Putamen (tissue), 1 donor: ENCODE results near the gene EME2.

ENCODE experiments used
- DNase-seq: peaks from one replicate; pipeline ENCODE4 v3.0.0-alpha.2; 2016; ENCODE audit warnings: low spot score

EME2 gene

DNA sequence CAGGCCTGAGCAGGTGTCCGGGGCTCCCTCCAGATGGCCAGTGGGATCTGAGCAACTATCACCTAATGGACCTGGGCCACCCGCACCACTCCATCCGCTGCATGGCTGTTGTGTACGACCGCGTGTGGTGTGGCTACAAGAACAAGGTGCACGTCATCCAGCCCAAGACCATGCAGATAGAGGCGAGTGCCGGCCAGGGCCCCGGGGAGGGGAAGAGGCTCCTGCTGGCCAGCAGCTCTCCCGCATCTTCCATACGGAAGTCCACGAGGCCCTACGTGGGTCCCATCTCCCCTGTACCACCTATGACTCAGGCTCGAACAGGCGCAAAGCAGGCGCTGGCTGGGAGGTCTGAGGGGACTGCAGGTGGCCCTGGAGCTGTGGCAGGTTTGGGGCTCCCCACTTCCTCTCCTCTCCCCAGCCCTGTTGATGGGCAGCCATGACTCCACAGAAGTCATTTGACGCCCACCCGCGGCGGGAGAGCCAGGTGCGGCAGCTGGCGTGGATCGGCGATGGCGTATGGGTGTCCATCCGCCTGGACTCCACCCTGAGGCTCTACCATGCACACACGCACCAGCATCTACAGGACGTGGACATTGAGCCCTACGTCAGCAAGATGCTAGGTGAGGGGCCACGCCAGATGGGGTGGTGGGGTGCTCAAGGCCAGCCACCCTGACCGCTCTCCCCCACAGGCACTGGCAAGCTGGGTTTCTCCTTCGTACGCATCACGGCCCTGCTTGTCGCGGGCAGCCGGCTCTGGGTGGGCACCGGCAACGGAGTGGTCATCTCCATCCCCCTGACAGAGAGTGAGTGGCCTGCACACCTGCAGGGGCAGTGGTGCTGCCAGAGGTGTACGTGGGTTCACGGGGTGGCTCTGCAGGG lies 5.3 kb upstream of the EME2 start:
- no peak for DNase-seq

DNA sequence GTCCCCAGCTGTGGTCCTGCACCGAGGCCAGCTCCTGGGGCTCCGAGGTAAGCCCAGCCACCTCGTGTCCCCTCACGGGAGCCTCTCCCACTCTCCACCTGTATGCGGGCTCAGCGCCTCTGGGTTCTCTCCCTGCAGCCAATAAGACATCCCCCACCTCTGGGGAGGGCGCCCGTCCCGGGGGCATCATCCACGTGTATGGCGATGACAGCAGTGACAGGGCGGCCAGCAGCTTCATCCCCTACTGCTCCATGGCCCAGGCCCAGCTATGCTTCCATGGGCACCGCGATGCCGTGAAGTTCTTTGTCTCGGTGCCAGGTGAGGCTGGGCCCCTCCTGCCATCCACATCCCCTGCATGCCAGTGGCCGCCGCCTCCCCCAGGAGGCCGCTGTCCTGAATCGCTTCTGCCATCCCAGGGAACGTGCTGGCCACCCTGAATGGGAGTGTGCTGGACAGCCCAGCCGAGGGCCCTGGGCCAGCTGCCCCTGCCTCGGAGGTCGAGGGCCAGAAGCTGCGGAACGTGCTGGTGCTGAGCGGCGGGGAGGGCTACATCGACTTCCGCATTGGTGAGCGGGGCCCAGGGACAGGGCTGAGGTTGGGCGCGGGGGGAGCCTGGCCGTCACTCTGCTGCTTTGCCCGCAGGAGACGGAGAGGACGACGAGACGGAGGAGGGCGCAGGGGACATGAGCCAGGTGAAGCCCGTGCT lies 4.4 kb upstream of the EME2 start:
- DNase-seq = no peak

DNA sequence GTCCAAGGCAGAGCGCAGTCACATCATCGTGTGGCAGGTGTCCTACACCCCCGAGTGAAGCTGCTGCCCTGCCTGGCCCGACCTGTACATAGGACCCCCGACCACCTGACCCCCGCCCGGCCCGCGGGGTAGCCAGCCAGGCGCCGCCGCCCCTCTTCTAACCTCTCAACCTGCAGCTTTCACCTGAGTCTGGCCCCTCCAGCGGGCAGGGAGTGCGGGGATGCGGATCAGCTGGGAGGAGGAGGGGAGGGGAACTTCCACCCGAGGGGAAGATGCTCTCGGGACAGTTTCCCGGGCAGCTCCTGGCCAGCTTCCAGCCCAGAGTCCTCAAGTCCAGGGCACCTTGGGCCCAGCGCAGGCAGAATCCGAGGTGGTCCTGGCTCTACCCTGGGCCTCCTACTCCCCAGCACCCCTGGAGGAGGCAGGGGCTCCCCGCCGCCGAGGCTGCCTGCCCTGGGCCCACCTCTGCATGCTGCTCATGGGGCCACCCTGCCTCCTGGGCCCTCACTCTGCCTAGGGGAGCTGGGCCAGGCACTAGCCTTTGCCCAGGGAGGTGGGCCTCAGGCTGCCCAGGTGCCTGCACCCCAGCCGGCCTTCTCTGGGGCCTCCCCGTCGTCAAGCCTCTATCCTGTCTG lies 3.7 kb upstream of the EME2 start:
- DNase-seq = no peak

DNA sequence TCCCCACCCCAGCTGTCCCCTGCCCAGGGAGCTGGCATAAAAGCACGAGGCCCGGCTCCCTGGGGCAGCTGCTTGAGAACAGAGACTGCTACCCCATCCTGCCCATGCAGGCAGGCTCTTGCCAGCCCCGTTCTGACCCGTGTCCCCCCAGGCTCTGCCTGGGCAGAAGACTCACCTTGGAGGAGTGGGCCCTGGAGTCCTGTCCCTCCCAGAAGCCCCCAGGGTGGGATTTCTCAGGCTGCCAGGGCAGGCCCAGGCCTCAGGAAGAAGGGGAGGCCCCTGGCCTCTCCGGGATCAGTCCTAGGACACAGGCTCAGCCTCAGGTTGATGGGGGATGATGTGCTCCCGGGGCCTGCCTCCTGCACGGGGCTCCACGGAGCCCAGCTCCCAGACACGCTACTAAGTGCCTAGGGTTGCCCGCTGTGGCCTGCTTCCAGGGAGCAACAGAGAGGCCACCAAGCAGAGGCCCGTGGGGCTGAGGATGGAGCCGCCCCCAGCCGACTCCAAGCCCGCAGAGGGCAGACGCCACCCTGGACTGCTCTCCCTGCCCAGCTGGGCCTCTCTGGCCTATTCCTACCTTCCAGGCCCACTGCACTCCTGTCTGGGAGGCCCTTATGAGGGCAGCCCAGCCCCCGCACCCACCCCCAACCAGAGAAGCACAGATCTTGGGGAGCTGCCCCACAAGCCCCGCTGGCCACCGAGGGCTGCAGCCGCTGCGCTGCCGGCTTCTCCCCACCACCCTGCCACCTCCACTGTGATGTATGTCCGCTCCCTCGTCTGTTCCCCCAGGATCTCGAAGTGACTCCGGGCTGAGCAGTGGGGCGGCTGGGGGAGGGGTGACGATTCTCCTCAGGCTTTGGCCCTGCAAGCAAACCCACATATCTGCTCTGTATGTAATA lies 3.0 kb upstream of the EME2 start:
- DNase-seq = no peak

DNA sequence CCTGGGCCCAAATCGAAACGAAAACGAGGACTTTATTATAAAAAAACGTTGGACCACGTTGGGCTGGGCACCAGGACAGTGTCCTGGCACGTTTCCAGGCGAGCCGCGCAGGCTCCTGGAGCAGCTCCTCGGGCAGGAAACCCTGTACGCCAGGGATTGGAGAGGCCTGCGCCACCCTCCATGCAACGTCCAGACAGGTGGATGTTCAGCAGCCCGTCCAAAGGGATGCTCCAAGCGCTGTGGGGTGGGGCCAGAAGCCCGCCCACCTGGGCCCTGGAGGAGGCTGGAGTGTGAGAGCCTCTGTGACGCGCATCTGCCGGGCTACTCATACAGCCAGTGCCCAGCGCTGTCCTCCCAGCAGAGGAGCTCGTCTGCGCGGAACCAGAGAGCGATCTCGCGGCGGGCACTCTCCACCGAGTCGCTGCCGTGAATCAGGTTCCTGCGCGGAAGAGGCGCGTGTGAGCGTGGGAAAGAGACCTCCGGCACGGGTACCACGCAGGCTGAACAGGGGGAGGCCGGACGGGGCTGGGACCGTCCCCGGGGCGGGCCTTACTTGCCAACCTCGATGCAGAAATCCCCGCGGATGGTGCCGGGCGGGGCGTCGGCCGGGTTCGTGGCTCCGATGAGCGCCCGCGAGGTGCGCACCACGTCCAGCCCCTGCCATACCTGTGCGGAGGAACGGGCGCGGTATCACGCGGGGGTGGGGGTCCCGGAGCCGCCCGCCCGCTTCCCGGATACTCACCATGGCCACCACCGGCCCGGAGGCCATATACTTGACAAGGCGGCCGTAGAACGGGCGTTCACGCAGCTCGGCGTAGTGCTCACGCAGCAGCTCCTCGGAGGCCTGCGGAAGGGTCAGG lies 2.1 kb upstream of the EME2 start:
- no peak for DNase-seq

DNA sequence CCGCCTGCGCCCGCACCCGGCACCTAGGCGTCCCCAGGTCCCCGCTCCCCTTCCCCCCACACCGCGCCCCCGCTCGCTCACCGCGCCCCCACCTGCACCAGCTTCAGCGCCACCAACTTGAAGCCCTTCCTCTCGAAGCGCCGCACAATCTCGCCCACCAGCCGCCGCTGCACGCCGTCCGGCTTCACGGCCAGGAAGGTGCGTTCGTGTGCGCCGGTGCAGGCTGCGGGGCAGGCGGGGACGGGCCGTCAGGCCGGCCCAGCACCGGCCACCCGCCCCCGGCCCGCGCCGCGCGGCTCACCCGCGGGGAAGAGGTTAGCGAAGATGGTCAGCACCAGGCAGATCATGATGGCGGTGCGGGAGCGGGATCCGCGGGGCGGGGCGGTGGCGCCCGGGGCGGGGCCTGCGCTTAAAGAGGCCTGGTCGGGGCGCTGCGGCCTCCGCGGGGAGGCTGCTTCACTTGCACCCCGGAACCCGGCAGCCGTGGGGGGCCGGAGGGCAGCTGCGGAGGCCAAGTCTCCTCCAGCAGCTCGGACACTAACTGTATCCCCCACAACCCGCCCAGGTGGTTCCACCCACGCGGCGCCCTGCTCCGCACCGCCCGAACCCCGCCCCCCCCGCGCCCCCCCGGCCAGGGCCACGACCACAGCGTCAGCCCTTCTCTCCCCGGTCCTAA lies 1.3 kb upstream of the EME2 start, which contains the start of gene NME3:
NME3 (minus strand) TSS at position 356 of the 676 bp plus-strand sequence; CDS start at position 347, 9 bp downstream.
- peak; percentile 71 for DNase-seq

DNA sequence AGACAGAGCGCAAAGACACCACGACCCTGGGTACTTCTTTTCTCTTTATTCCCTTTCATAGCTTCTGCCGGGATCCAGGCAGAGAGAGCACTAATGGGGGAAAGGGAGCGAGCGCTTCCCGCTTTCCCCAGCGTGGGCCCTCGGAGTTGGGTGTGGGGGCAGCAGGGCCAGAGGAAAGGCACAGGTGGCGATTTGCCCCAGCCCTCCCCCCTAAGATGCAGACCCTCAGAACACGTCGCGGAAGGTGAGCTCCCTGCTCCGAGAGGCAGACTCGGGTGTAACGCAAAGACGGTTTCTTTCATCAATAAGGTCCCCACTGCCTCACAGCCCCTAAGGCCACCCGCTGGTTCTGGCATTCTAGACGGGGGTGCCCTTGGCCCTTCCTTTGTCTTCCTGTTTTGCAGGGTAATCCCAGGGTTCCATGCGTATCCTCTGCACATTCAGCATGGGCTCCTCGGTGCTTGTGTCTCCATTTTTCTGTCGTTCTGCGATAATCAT lies 697 bp upstream of the EME2 start:
- DNase-seq = no peak

DNA sequence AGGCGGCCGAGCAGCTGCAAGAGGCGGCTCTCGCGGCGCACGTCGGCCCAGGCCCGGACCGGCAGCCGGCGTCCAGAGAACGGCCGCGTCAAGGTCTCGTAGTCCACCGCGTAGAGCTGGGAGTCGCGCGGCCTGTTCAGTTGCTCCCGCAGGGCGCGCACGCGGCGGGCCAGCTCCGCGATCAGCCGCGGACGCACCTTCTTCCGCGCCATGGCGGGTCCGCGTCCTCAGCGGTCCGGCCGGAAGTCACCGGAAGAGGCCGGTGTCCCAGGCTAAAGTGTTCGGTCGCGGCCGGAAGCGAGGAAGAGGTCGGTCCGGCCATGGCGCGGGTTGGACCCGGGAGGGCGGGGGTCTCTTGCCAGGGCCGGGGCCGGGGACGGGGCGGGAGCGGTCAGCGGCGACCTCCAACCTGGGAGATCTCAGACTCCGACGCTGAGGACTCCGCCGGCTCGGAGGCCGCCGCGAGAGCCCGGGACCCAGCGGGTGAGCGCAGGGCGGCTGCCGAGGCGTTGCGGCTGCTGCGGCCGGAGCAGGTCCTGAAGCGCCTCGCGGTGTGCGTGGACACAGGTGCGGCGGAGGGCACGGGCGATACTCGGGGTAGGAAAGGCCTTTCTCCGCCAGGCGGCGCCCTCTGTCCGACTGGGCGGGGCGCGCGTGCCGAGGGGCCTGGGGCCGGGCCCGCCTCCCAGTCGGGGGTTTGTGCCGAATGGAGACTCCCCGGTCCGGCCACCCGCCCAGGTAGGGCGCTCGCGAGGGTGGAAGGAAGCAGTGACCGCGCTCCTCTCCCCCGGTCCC lies 495 bp downstream of the EME2 start, which contains the start of gene MRPS34:
MRPS34 (minus strand) TSS at position 227 of the 795 bp plus-strand sequence; CDS start at position 212, 15 bp downstream.
- DNase-seq = peak; percentile 83

DNA sequence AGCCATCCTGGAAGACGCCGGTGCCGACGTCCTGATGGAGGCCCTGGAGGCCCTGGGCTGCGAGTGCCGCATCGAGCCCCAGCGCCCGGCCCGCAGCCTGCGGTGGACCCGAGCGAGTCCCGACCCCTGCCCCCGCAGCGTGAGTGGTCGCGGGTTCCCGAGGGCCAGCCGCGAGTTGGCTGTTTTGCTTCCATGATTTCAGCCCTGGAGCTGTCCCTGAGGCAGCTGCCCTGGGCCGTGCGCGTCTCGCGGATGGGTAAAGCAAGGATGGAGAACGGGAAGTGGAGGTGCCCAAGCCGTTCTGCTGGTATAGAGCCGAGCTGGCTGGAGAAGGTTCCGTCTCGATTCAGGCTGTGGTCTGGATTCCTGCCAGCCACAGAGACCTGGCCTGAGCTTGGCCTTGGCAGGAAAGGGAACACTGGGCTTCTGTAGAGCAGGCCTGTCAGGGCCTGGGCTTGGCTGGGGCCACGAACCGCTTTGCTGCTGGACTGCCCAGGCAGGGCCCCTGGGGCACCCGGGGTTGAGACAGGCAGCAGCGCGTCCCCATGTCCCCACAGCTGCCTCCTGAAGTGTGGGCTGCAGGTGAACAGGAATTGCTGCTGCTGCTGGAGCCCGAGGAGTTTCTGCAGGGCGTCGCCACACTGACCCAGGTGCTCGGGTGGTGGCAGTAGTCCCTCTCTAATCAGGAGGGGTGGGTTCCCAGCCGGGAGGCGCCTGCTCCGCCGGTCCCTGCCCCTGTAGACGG lies 1.3 kb downstream of the EME2 start:
- DNase-seq = no peak

DNA sequence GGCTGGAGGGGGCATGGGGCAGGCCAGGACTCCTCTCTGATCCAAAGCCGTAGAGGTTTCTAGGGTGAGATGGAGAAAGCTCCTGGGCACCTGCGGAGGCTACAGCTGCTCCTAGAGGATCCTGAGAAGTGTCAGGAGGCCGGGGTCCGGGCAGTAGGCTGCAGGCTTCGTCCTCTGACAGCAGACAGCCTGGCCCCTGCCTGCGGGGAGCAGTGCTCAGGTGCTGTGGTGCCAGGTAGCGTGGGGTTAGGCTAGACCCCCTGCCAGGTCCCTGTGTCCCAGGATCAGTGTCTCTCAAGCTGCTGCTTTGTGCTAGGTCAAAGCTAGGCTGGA lies 1.8 kb downstream of the EME2 start:
- no peak for DNase-seq

DNA sequence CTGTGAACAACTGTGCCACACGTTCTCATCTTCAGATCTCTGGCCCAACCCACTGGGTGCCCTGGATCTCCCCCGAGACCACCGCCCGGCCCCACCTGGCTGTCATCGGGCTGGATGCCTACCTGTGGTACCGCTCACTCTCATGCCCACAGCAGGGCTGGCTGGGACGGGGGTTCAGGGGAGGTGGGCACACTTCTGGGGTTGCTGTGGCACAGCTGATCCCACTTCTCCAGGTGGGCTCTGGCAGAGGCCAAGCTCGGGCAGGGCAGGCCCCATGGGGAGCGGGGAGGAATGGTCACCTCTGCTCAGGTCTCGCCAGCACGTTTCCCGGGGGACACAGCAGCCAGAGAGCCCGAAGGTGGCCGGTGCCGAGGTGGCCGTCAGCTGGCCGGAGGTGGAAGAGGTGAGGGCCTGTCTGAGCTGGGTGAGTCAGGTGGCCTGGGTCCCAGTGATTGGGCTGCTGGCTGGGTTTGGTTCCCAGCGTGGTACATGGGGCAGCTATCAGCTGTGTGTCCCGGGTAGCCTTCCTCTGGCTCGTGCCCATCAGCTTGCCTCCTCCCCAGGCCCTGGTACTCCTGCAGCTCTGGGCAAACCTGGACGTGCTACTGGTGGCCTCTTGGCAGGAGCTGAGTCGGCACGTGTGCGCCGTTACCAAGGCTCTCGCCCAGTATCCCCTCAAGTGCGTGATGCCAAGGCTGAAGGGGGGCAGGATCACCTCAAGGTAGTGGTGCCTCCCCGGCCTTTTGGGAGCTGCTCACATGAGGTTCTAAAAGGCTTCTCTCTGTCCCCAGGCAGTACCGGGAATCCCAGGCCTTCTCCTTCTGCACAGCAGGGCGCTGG lies 2.6 kb downstream of the EME2 start:
- DNase-seq = no peak

DNA sequence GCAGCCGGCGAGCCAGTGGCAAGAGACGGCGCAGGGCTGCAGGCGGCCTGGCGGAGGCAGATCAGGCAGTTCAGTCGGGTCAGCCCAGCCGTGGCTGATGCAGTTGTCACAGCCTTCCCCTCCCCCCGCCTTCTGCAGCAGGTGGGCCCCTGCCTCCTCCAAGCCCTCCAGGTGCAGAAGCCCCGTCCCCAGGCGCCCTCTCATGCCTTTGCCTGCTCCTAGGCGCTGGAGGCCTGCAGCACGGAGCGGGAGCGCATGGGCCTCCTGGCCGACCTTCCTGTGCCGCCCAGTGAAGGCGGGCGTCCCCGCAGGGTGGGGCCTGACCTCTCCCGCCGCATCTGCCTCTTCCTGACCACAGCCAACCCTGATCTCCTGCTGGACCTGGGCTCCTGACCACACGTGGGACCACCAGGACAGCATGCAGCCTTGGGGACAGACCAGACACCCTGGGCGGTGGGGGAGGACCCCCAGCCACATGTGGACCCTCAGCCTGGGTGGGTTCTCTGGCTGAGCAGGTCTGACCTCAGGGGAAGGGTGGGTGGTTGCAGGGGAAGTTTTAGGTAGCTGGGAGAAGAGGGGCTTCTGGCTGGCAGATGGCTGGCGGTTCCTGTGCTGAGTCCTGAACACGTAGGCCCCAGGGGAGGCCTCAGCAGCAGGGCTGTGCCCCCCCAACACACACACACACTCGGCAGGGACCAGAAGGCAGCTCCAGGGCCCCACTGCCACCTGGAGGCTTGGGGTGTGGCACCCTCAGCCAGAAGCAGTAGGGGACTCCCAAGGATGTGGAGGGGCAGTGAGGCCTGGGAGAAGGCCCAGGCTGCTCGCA lies 3.4 kb downstream of the EME2 start:
- no peak for DNase-seq

DNA sequence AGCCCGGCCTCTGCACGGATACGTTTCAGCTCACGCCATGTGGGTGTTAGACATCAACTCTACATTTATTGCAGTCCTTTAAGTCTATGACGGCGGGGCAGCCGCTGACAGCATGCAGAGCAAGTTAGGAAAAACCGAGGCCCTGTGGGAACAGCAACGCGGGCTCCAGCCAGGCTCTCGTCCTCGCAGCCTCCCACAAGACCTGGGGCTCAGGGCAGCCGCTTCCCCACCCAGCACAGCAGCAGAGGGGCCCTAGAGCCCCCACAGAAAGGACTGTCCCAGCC lies 4.0 kb downstream of the EME2 start:
- DNase-seq = no peak

DNA sequence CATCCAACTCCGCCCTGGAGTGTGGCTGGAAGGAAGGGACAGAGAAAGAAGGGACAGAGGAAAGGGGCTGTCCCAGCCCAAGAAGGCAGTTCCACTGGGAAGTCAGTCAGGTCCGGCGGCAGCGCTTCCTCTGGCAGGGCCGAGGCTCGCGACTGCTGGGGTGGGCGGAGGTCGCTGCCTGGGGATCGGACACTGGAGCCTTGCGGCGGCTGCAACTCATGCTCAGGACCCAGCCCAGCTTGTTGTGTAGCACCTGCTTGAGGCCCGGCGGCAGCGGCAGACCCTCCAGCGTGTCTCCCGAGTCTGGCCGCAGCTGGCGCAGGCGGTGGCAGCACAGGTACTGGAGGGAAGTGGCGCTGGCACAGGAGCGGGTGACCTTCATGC lies 4.4 kb downstream of the EME2 start:
- no peak for DNase-seq

DNA sequence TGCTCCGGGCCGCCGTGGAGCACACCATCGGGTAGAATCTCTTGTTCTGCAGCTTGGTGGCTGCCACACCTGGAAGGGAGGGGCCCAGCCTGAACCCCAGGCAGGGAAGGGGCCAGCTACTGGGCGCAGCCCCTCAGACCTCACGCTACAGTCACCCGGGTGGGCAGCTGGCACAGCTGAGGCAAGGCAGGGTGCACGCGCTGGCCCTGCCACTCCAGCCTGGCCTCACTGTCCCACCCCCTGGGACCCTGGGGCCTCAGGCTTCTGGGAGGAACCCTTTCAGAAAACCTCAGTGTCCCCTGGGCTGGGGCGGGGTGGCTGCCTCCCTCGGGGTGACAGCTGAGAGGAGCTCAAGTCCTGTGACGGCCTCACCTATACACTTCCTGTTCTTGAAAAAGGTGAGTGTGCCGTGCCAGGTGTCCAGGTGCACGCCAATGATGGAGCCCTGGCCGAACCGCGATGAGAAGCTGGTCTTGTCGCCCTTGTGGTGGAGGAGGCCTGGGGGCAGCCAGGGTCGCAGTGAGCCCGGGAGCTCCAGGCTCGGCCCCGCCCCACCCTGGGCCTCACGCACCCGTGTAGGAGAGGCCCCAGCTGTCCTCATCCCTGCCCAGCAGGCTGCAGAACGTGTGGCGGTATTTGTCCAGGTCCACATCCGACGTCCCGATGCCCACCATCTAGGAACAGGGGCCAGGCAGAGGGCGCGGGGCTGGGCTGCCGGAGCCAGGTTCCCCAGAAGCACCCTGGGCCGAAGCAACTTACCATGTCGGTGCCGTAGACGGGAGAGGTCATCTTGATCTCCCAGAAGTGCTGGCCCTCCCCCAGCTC lies 5.0 kb downstream of the EME2 start:
- DNase-seq = no peak
